HG02798 (cell line): ENCODE measurements around the gene TEX30.
A peak's percentile ranks its signal among the peaks of the same experiment; 100 is the strongest.

Experiments
- ATAC-seq: cut with Tn5 transposase; IDR thresholded peaks from one replicate; pipeline ENCODE4 v1.9.1; 2021; ENCODE audit warnings: mild to moderate bottlenecking; ENCODE audit not compliant: unreplicated experiment, poor library complexity

Gene TEX30

DNA sequence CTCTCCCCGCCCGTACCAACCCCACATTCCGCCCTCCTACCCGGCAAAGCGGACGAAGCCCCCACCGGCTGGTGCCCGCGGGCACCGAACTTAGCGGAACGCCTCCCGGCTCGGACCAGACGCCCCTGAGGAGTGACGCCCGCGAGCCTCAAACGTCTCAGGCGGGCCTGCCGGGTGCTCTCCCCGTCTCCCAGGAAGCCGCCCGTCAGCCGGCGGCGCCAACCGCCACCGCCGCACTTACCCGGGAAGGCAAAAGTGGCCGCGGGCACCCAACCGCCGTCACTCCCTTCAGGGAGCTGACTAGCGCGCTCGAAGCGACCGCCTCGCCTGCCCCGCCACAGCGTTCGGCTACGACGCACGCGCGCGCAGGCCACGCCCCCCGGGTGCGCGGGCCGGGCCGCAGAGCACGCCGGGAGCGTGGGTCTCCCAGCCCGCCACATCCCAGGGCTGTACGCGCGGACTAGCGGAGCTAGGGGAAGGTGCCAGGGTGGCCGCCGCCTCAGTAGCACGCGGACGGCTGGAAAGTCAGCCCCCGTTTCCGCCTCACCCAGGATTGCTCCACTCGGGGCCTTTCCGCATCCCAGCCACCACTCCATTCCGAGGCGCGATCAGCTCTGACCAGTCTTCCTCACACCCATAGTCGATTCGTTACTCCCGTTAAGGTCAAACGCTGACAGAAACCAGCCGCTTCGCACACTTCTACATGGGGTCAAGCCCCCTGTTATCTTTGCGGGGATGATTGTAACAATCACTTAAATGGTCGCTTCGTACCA, at the start of gene TEX30:
TEX30 (minus strand) TSS at position 346 of the 773 bp plus-strand sequence. CDS start 3,760 bp downstream, outside the sequence.
- ATAC-seq = peak; percentile 96

DNA sequence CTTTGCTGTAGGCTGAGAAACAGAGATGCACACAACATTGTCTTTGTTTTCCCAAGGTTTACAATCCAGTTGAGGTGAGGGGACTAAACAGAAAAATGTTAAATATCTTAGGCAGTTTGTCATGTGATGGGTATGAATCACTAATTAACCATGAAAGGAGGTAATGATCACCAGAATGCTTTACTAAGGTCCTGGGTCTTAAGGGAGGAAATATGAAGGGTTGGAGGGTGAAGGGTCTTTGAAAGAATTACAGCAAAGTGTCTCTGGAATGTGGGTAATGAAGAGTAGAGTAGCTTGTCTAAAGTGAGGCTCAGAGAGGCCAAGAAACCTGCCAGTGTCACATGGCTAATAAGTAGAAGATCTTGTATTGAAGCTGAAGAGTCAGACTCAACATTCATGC, 44.3 kb upstream of the TEX30 start:
- no peak for ATAC-seq

DNA sequence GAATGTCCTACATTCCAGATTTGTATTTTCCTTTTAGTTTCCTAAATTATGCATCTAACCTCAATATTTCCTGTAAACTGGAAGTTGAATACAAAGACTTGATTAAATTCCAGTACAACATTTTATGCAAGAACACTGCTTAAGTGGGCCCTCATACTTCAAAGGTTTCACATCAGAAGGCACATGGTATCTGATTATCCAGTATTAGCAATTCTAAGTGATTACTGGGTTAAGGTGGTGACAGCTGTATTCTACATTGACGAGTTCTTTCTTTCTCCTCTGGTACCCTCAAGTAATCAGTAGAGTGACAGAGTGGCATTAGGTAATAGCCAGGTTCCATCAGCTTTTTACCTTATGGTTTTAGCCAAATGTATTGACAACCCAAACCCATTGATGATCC, 43.7 kb upstream of the TEX30 start:
- no peak for ATAC-seq

DNA sequence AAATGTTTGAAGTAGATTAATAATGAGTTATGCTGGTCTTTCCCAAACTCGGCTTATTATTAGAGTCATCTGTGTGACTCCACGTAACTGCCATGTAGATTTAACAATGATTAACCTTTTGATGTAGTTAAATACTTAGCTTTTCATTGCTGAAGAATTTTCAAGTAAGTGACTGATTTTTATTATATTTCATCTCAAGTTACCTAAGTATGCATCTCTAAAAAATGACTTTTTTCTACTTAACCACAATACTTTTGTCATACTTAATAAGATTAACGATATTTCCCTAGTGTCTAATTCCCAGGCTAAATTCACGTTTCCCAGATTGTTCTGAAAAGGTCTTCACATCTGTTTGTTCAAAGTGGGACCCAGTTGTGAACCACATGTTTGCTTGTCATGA, 43.1 kb upstream of the TEX30 start:
- no peak for ATAC-seq

DNA sequence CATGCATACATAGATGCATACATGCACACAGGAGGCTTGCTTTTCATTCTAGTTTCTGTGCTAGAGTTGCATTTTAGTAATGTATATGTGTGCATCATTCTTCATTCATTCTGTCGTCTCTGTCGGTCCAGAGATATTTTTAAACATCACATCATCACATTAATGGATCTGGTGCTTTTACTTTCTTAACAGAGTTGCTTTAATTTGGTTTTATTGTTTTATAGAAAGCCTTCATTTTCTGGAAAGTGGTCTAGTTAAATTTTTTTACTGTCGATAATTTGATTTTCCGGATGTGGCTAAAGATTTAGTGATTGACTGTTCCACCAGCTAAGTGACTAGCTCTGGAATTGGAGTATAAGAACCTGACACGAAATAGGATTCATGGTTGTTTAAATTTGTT, 42.2 kb upstream of the TEX30 start:
- ATAC-seq = no peak

DNA sequence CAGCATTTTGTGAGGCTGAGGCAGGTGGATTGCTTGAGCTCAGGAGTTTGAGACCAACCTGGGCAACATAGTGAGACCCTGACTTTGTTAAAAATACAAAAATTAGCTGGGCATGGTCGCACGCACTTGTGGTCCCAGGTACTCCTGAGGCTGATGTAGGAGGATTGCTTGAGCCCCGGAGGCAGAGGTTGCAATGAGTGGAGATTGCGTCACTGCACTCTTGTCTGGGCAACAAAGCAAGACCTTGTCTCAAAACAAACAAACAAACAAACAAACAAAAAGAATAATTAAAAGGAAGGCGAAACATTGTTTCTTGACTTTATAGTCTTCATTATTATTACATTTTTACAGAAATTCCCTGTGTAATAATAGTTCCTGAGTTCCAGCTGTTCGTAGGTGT, 41.2 kb upstream of the TEX30 start:
- no peak for ATAC-seq

DNA sequence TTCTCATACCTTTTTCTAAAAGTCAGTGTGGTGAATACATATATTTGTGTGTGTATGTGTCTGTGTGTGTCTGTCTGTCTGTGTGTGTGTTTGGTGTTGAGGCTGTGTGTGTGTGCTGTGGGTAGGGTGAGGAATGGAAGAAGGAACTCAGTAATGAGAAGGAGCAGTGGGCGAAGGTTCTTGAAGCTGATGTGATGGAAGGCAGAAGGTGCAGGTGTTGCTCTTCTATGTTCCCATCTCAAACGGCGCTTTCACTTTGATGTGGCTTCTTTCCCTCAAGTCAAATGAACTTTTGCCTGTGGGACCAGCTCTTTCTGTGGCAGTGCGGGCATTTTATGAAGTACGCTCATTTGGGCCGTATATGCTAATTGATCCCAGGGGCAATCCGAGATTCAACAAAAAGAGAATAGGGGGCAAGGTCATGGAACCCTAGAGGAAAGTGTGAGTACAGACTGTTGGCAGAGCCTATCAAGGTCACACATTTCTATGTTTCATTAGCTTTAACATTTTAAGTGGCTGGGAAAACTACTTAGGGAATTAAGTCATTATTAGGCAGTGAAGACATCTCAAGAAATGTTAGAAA, 40.5 kb upstream of the TEX30 start:
- ATAC-seq = peak; percentile 73

DNA sequence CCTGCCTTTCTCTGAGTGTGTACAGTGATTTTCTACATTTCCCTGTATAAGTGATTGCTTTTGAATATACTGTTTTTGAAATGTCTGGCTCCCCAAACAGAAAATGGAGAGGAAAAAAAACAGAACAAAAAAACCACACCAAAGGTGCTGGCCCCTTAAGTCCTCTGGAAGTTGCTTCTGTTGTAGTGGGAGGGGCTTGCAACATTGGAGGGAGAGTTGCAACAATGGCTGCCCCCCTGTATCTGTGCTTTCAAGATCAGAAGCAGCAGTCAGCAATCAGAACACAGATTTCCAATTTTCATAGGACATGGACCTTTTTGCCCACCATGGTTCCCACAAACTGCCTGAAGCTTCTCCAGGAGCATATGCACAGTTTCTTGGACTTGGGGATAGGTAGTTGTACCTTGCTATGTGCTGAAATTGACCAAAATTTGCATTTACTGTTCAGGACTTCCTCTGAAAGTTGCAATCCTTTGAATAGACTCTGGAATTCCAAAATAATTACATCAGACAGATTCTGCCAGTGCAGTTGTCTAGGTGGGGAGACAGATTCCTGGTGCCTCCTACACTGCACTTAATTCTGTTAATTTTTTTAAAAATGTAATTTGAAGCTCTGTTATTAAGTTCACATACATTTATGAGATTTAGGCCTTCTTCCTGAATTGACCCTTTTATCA, 39.2 kb upstream of the TEX30 start:
- no peak for ATAC-seq

DNA sequence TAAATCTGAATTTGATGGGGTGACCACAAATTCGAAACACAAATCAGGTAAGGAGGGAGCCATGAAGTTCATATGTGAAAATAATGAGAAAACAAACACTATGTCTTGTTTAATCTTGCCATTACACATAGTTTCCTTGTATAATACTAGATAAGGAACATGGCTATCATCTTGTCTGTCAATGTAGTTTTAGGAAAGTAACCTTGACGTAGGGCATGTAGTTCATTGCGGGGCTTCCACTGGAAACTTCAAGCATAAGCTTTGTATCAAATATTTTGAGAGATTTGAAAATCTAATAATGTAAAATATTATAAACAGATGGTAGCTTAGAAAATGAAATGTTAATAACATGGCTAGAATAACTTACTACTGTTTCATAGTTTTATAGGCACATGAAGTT, 34.1 kb upstream of the TEX30 start:
- no peak for ATAC-seq

DNA sequence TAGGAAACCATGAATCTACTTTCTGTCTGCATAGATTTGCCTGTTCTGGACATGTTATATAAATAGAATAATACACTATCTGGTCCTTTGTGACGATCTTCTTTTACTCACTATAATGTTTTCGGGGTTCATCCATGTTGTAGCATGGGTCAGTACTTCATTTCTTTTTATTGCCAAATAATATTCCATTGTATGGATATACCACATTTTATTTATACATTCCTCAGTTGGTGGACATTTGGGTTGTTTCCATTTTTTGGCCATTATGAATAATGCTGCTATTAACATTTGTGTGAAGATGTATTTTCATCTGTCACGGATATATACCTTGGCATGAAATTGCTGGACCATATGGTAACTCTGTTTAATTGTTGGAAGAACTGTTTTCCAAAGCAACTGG, 32.1 kb upstream of the TEX30 start:
- no peak for ATAC-seq

DNA sequence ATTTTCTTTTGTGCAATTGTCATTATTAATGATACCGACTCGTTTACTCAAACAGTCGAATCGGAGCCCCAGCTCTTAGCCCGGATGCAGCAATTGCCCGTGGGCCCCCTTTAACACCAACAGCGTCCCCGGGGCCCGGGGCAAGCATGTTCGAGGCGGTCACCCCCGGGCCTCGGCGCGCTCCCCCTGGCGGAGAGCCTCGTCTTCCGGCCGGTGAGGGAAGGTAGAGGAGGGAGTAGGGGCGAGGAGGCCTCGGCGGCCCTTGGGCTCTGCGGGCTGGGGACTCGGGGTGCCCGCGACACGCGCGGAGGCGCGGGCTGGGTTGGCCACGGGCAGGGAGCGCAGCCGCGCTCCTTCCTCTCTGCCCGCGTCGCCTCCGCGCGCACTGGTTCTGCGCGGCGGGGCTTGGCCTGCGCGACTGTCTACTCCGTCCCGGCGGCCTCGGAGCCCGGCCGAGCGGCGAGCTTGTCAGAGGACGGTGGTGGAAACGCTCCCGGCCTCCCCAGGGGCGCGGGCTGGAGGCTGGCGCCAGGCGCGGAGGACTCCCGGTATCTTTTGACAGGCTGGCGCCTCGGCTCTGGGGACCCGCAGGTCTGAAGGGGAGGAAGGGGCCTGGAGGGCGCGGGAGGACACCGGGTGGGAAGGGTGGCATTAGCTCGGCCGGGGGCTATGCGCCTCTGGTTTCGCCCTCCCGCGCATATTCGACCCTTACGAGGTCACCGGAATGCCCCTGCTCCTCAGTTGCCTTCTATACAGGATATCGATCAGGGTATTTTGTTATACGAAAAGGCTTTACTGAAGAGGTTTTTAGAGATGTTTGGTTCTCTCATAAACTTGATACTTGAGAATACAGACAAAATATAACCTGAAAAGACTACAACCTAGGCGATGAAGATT, 26.8 kb upstream of the TEX30 start:
- peak; percentile 86 for ATAC-seq

DNA sequence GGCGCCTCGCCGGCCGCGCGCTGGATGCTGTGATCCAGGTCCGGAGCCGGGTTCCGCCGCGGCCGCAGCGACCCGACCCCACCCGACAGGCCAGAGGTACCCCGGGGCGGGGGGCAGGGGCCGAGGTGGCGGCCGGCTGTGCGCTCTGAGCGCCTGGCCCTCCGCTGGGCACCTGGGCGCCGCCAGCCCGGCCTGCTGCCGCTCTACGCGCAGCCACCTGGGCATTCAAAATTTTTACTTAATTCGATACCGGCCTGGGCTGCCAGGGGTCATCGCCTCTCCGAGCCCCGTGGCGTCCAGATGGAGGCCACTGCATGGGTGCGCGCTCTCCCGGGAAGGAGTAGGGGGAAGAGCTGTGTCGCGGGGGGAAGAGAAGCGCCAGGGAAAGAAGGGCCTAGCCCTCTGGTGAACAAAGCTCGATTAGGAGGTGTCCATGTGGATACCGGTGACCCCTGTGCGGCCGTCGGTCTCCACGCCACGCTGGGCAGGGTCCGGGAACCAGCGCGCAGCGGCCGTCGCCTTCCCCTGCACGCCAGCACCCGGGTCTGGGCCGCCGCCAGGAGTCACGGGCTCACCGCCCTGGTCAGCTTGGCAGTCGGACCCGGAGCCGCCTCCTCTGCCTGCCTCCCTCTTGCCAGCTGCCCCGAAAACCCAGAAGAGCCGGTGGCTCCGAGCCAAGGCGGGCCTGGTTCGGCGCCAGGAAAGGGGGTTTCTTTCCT, 26.0 kb upstream of the TEX30 start:
- ATAC-seq = peak; percentile 12

DNA sequence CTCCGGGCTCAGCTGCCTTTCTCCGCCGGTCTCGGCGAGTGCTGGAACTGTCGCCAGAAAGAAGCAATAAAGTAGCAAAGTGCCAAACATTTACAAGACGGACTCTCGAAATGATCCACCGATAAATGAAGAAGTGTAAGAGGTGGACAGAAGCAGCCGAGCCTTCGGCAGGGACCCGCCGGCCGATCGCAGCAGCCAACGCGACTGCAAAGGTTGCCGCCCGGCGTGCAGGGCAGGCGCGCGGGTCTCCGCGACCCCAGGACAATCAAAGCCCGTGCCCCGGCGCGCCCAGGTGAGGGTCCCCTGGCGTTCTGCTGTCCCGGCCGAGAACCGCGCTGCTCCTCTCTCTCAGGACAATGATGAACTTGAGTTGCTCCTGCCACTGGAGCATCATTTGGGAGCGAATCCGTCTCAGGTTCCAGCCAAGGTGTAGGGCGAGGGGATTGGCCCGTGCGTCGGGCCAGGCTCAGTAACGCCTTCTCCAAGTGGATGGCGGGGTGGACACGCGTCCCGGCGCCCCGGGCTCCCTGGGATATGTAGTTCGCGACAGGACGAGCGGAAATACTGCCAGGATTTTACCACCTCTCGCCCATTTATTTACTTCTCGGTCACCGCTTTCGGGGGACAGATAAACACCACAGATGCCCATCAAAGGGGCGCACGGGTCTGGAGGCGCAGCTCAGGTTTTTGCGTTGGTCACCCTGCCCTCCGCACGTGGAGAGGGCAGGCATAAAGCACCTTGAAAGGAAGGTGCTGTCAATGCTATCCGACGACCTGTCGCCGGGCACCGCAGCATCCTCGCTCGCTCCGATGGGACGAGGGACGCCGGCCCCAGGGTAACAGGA, 25.2 kb upstream of the TEX30 start, which contains the start of the genes BIVM and POGLUT2:
BIVM (plus strand) TSS at position 539 of the 845 bp plus-strand sequence. CDS start 8,149 bp downstream, outside the sequence.
POGLUT2 (minus strand) TSS at position 396 of the 845 bp plus-strand sequence; CDS start at position 90, 306 bp downstream.
- ATAC-seq = peak; percentile 82

DNA sequence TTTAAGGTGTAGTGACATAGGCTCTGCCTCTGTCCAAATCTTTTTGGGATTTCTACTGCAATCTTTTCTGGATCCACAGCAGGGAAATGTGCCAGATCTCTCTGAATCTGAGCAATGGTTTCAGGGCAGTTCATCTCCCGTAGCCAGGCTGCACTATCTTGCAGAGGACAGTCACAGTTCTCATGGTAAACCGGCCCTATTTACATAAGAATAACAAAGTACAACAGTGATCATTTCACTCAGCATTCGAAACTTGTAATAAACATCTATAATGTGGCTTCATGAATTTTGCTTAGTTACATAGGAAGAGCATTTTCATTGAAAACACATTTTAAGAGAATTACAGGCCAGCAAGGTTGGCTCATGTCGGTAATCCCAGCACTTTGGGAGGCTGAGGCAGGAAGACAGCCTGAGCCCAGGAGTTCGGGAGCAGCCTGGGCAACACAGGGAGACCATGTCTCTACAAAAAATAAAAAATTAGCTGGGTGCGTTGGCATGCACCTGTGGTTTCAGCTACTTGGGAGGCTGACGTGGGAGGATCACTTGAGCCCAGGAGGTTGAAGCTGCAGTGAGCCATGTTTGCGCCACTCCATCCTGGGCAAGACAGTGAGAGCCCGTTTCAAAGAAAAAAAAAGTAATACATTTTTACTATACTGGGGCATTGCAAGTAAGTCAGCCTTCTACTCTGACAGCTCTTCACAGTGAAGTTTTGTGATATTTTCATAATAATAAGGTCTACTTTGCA, 20.2 kb upstream of the TEX30 start:
- ATAC-seq = no peak

DNA sequence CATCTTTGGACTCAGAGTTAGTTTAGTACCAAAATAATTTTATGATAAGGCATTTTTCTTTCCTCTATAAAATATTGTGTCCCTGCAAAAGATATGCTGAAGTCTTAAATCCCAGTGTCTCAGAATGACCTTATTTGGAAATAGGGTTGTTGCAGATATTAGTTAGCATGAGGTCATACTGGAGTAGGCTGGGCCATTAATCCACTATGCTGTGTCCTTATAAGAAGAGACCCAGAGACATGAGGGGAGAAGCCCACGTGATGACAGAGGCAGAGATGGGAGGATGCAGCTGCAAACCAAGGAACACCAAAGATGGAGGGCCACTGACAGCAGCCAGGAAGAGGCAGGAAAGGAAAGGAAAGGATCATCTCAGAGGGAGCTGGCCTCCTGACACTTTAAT, 18.8 kb upstream of the TEX30 start:
- ATAC-seq = no peak

DNA sequence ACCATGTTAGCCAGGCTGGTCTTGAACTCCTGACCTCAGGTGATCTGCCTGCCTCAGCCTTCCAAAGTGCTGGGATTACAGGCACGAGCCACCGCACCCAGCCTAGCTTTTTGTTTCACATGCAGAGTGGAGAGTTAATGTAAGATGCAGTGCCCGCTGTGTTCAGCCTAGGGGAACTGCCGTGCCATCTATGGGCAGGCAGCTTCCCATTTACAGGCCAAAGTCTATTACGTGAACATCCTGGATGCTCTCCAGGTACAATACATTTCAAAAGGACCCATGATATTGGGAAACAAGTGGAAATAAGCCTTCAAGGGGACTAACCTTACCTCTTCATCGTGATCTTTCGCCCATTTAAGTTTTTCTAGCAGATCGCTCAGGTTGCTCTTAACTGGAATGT, 15.1 kb upstream of the TEX30 start:
- ATAC-seq = no peak

DNA sequence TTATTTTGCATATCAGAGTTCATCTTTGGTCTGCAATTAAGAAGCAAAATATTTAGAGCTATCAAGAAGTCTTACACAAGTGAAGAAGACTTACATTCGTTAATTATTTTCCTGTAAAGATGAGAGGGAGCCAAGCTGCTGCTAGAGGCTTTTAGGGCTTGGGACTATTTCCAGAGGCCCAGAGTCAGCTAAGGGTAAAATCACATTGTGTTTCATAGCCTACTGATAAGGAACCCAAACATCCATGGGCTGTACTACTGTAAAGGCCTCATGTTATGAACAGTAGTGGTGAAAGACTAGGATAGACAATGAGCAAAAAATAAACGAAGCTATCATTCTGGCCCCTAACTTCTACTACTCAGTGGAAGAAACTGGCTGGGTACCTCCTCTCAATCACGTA, 10.9 kb upstream of the TEX30 start:
- no peak for ATAC-seq

DNA sequence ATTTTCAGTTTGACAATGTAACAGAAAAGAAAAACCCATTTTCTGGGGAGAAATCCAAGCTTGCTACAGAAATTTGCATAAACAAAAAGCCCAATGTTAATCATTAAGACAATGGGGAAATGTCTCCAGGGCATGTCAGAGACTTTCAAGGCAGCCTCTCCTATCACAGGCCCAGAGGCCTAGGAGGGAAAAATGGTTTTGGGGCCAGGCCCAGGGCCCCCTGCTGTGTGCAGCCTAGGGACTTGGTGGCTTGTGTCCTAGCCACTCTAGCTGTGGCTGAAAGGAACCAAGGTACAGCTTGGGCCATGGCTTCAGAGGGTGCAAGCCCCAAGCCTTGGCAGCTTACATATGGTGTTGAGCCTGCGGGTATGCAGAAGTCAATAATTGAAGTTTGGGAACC, 8.0 kb upstream of the TEX30 start:
- no peak for ATAC-seq
